ENCODE measurements around the gene ASIC2.

The ASIC2 gene

GRCh38 chr17:33243732-33244131, 49.4 kb downstream of the ASIC2 start:
- DNase-seq (ENCODE audit: low read depth in 2 of 2) = no peak

- DNase-seq (ENCODE audit: low read depth in 2 of 2) = no peak
Observed at GRCh38 chr17:33242375-33243124, 50.5 kb downstream of the ASIC2 start.

- DNase-seq (ENCODE audit: low read depth in 2 of 2) = no peak
Observed at GRCh38 chr17:33241390-33241789, 51.7 kb downstream of the ASIC2 start.

GRCh38 chr17:33240362-33240761, 52.7 kb downstream of the ASIC2 start:
- DNase-seq (ENCODE audit: low read depth in 2 of 2) = no peak

- no peak for DNase-seq (ENCODE audit: low read depth in 2 of 2)
Observed at GRCh38 chr17:33239702-33240101, 53.4 kb downstream of the ASIC2 start.

- no peak for DNase-seq (ENCODE audit: low read depth in 2 of 2)
Observed at GRCh38 chr17:33234930-33235685, 58.0 kb downstream of the ASIC2 start.

- no peak for DNase-seq (ENCODE audit: low read depth in 2 of 2)
Observed at GRCh38 chr17:33234233-33234632, 58.9 kb downstream of the ASIC2 start.

- no peak for DNase-seq (ENCODE audit: low read depth in 2 of 2)
Observed at GRCh38 chr17:33233811-33234177, 59.3 kb downstream of the ASIC2 start.

GRCh38 chr17:33229499-33229898, 63.6 kb downstream of the ASIC2 start:
- no peak for DNase-seq (ENCODE audit: low read depth in 2 of 2)

- no peak for DNase-seq (ENCODE audit: low read depth in 2 of 2)
Observed at GRCh38 chr17:33229028-33229427, 64.1 kb downstream of the ASIC2 start.

- DNase-seq (ENCODE audit: low read depth in 2 of 2) = no peak
Observed at GRCh38 chr17:33228548-33228947, 64.5 kb downstream of the ASIC2 start.

- no peak for DNase-seq (ENCODE audit: low read depth in 2 of 2)
Observed at GRCh38 chr17:33227911-33228310, 65.2 kb downstream of the ASIC2 start.

- no peak for DNase-seq (ENCODE audit: low read depth in 2 of 2)
Observed at GRCh38 chr17:33225994-33226393, 67.1 kb downstream of the ASIC2 start.

- no peak for DNase-seq (ENCODE audit: low read depth in 2 of 2)
Observed at GRCh38 chr17:33225509-33225908, 67.6 kb downstream of the ASIC2 start.

GRCh38 chr17:33220036-33220435, 73.1 kb downstream of the ASIC2 start:
- DNase-seq (ENCODE audit: low read depth in 2 of 2) = no peak

- no peak for DNase-seq (ENCODE audit: low read depth in 2 of 2)
Observed at GRCh38 chr17:33218698-33219601, 74.1 kb downstream of the ASIC2 start.

- no peak for DNase-seq (ENCODE audit: low read depth in 2 of 2)
Observed at GRCh38 chr17:33217891-33218290, 75.2 kb downstream of the ASIC2 start.

GRCh38 chr17:33214996-33215395, 78.1 kb downstream of the ASIC2 start:
- no peak for DNase-seq (ENCODE audit: low read depth in 2 of 2)

GRCh38 chr17:33210285-33210684, 82.8 kb downstream of the ASIC2 start:
- DNase-seq (ENCODE audit: low read depth in 2 of 2) = no peak

GRCh38 chr17:33209671-33210070, 83.4 kb downstream of the ASIC2 start:
- no peak for DNase-seq (ENCODE audit: low read depth in 2 of 2)

- DNase-seq (ENCODE audit: low read depth in 2 of 2) = no peak
Observed at GRCh38 chr17:33207231-33207630, 85.9 kb downstream of the ASIC2 start.

- DNase-seq (ENCODE audit: low read depth in 2 of 2) = no peak
Observed at GRCh38 chr17:33205552-33205951, 87.5 kb downstream of the ASIC2 start.

Measured in stimulated activated CD8-positive, alpha-beta memory T cell treated with anti-CD3 and anti-CD28 coated beads, Interleukin-2, amount 100 ng/mL, for 48 hours (primary cell).